ENCODE data around the gene COP1. TPM values are rescaled to one million over a fixed set of nuclear protein-coding genes. Genes with fewer than 3 reads are reported as not detected.

COP1 gene
- total and polyA plus RNA-seq, 10 donors, result 46.7 to 110 (median 66.0) TPM

- intact Hi-C loops (cut with DNase I; ENCODE audit: low total_unique reads), result no loop called here
- H3K4me3 ChIP-seq, result no peak overlapping the region
Measured at GRCh38 chr1:175944591-175944990, 262.5 kb downstream of the COP1 start.

GRCh38 chr1:175941164-175941563, 265.9 kb downstream of the COP1 start:
- H3K9me3 ChIP-seq, result no peaks in the 10 kb centered on the region
- H3K27me3 ChIP-seq (replicated peaks in 1 of 7), result no peaks in the 10 kb centered on the region
- no peak for DNase-seq
- WGBS, 5 donors, result 95 to 100% (median 97%) methylated on average over 2 of the region's 2 CpGs
- peaks cover 0 to 99% (median 45%) of the 10 kb centered on the region in 6 donors for H3K36me3 ChIP-seq
- intact Hi-C loops (cut with DNase I; ENCODE audit: low total_unique reads), result no loop called here
- H3K27ac ChIP-seq, result no peak overlapping the region
- TF ChIP-seq POLR2A (IDR thresholded peaks at IDR 0.05) (no peak), POLR2AphosphoS5 (IDR thresholded peaks at IDR 0.05) (no peak)
- TF ChIP-seq, protein P1, sequence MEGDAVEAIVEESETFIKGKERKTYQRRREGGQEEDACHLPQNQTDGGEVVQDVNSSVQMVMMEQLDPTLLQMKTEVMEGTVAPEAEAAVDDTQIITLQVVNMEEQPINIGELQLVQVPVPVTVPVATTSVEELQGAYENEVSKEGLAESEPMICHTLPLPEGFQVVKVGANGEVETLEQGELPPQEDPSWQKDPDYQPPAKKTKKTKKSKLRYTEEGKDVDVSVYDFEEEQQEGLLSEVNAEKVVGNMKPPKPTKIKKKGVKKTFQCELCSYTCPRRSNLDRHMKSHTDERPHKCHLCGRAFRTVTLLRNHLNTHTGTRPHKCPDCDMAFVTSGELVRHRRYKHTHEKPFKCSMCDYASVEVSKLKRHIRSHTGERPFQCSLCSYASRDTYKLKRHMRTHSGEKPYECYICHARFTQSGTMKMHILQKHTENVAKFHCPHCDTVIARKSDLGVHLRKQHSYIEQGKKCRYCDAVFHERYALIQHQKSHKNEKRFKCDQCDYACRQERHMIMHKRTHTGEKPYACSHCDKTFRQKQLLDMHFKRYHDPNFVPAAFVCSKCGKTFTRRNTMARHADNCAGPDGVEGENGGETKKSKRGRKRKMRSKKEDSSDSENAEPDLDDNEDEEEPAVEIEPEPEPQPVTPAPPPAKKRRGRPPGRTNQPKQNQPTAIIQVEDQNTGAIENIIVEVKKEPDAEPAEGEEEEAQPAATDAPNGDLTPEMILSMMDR (IDR thresholded peaks at IDR 0.05 in 8 of 11, conservative IDR thresholded peaks at IDR 0.05 in 3 of 11), result no peak
- no peak overlapping the region for H3K4me3 ChIP-seq
- no peaks in the 10 kb centered on the region for H3K4me1 ChIP-seq

More at GRCh38 chr1:175944591-175944990, 262.5 kb downstream of the COP1 start:
- Histone ChIP-seq H3K27ac (no peak overlapping the region), H3K27me3 (replicated peaks in 1 of 7) (no peaks in the 10 kb centered on the region), H3K4me1 (no peaks in the 10 kb centered on the region), H3K9me3 (no peaks in the 10 kb centered on the region), H3K36me3 (peaks cover 0 to 99% (median 63%) of the 10 kb centered on the region in 6 donors)
- DNase-seq, result no peak
- WGBS, 5 donors, result 97 to 98% (median 98%) methylated on average over 2 of the region's 2 CpGs
- TF ChIP-seq POLR2A (IDR thresholded peaks at IDR 0.05) (no peak), POLR2AphosphoS5 (IDR thresholded peaks at IDR 0.05) (no peak)
- TF ChIP-seq, protein P1 (IDR thresholded peaks at IDR 0.05 in 8 of 11, conservative IDR thresholded peaks at IDR 0.05 in 3 of 11), result no peak

DNA sequence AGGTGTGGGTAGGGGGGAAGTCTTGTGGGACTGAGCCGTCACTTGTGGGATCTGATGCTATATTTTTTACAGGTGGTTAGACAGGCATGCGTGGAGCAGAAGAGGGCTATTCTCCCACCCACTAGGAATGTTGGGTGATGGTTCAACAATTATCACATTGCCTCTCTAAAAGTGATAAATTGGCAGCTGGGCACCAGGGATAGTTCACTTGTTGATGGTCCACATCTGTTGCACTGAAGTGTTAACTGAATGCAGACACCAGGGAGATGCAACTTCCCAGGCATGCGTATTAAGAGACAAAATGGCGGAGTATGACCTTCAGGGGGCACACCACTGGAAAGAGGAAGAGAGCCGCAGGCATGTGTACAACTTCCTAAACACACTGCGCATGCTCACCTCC, 270.4 kb downstream of the COP1 start:
- Histone ChIP-seq H3K9me3 (peaks cover 0 to 8% (median under 1%) of the 10 kb centered on the region in 8 donors), H3K36me3 (peaks cover 0 to 57% (median 17%) of the 10 kb centered on the region in 6 donors), H3K27ac (no peak overlapping the region), H3K4me1 (no peaks in the 10 kb centered on the region), H3K27me3 (replicated peaks in 1 of 7) (no peaks in the 10 kb centered on the region), H3K4me3 (no peak overlapping the region)
- TF ChIP-seq POLR2AphosphoS5 (IDR thresholded peaks at IDR 0.05) (peak in 1 of 3 donors; percentile 7), POLR2A (IDR thresholded peaks at IDR 0.05) (no peak)
- 94 to 99% (median 98%) methylated on average over 6 of the region's 6 CpGs for WGBS, 5 donors
- intact Hi-C loops (cut with DNase I; ENCODE audit: low total_unique reads), result no loop called here
- no peak for DNase-seq

GRCh38 chr1:175935566-175936115, 271.4 kb downstream of the COP1 start:
- Histone ChIP-seq H3K9me3 (peaks cover 0 to 19% (median 10%) of the 10 kb centered on the region in 8 donors), H3K27ac (no peak overlapping the region), H3K36me3 (peaks cover 0 to 46% (median 13%) of the 10 kb centered on the region in 6 donors), H3K27me3 (replicated peaks in 1 of 7) (no peaks in the 10 kb centered on the region), H3K4me1 (no peaks in the 10 kb centered on the region), H3K4me3 (no peak overlapping the region)
- 60 to 66% (median 64%) methylated on average over 3 of the region's 3 CpGs for WGBS, 5 donors
- no peak for TF ChIP-seq POLR2AphosphoS5 (IDR thresholded peaks at IDR 0.05)
- TF ChIP-seq, protein P1 (IDR thresholded peaks at IDR 0.05 in 8 of 11, conservative IDR thresholded peaks at IDR 0.05 in 3 of 11), result no peak
- TF ChIP-seq POLR2A (IDR thresholded peaks at IDR 0.05), result no peak
- intact Hi-C loops (cut with DNase I; ENCODE audit: low total_unique reads), result no loop called here
- no peak for DNase-seq

Data from spleen (tissue), 11 donors.